ENCODE measurements around the gene EWSR1.
A peak's percentile ranks its signal among the peaks of the same experiment; 100 is the strongest.

The EWSR1 gene

GRCh38 chr22:29307596-29308147 lies 39.6 kb downstream of the EWSR1 start:
- no peak for DNase-seq

DNA sequence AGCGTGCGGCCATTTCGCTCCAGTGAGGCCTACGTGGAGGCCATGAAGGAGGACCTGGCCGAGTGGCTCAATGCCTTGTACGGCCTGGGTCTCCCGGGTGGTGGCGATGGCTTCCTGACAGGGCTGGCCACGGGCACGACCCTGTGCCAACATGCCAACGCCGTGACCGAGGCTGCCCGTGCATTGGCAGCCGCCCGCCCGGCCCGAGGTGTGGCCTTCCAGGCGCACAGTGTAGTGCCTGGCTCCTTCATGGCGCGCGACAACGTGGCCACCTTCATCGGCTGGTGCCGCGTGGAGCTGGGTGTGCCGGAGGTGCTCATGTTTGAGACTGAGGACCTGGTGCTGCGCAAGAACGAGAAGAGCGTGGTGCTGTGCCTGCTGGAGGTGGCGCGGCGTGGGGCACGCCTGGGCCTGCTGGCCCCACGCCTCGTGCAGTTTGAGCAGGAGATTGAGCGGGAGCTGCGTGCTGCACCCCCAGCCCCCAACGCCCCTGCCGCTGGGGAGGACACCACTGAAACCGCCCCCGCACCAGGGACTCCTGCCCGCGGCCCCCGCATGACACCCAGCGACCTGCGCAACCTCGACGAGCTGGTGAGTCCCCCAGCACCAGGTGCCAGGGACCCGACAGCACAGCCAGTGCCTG lies 40.2 kb downstream of the EWSR1 start:
- DNase-seq: no peak

DNA sequence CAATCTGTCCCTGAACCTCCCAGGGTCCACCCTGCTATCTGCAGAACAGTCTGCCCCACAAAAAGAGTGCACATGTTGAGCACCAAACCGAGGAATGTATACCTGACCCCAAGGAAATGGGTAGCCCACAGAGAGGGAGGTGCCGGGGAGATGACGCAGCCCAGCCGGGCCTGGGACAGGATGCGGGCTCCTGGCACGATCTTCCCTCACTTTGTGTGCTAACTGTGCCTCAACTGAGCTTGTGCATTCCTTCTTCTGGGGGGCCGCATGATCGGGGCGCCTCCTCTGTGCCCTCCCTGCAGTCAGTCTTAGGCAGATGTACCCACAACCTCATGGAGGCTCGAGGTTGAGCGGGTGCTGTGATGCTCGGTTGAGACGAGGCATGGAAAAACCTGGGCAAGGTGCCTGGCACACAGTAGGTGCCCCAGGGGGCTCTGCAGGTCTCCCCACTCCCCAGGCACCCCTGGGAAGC lies 40.8 kb downstream of the EWSR1 start:
- peak in 1 of 2 donors; percentile 38 for DNase-seq

DNA sequence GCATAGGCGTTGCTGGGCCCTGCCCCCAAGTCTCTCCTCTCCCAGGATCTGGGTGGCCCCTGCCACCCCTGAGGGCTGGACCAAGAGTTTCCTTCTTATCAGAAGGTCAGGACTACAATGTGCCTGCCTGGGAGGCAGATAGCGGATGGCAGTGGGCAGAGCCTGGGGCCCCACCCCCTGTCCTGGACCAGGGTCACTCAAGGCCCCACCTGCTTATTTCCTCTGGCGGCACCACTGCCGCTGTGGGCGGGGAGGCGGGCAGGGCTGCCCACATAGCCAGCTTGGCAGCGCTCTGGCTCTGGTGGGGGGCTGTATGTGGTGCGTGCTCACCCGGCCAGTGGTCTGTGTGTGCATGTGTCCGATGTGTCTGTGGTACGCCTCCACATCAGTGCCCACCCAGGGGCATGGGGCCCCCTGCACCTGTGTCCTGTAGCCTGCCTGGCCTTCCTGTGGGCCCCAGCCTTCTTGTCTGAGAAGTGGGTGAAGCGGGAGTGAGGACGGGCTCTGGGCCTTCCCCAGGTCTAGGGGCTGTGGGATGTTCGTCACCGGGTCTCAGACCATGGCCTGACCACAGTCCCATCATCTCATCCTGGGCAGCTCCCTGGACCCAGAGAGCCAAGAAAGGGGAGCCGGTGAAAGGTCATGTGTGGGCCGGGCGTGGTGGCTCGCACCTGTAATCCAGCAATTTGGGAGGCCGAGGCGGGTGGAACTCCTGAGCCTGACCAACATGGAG lies 41.4 kb downstream of the EWSR1 start:
- DNase-seq: no peak

- DNase-seq: no peak
These were observed 42.2 kb downstream of the EWSR1 start for GRCh38 chr22:29310065-29310862.

GRCh38 chr22:29310863-29311339 lies 42.8 kb downstream of the EWSR1 start:
- DNase-seq: peak; percentile 72 to 76

DNA sequence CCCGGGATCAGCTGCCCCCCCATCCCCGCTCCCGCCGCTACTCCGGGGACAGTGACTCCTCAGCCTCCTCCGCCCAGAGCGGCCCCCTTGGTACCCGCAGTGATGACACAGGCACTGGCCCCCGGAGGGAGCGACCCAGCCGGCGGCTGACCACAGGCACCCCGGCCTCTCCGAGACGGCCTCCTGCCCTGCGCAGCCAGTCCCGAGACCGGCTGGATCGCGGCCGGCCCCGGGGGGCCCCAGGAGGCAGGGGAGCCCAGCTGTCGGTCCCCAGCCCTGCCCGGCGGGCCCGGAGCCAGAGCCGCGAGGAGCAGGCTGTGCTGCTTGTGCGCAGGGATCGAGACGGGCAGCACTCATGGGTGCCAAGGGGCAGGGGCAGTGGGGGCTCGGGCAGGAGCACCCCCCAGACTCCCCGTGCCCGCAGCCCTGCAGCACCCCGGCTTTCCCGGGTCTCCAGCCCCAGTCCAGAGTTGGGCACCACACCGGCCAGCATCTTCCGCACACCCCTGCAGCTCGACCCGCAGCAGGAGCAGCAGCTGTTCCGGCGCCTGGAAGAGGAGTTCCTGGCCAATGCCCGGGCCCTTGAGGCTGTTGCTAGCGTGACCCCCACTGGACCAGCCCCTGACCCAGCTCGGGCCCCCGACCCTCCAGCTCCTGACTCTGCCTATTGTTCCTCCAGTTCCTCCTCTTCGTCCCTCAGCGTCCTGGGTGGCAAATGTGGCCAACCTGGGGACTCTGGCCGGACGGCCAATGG lies 43.6 kb downstream of the EWSR1 start:
- DNase-seq: no peak

DNA sequence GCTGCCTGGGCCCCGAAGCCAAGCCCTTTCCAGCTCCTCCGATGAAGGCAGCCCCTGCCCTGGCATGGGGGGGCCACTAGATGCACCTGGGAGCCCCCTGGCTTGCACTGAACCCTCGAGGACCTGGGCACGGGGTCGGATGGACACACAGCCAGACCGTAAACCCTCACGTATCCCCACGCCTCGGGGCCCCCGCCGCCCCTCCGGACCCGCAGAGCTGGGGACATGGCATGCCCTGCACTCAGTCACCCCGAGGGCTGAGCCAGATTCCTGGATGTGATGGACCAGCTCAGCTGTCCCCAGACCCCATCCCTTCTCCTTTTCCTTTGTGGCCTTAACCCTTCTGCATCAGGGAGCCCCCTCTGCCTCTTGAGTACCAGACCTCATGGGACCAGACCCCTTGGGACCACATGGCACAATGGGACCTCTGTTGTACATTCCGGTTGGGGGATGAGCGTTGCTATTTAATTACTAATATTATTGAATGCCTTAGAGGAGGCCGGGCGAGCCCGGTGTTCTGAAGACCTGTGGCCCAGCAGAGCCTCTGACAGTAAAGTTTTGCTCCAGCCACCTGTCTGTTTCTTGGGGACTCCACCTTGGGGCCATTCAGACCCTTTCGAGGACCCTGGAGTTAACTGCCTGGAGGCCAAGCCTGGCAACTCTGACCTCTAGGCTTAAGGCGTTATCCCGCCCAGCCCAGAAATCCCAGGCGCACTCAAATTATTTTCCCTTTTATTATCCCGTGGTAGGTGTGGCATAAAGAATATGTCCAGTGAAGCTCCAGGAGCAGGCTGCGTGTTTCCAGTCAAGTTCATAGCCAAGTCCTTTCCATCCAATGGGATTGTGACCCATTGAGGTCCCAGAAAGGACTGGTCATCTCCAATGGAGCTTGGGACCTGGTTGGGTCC lies 44.4 kb downstream of the EWSR1 start:
- no peak for DNase-seq

GRCh38 chr22:29313126-29313575 lies 45.1 kb downstream of the EWSR1 start:
- DNase-seq: peak in 1 of 2 donors; percentile 44

GRCh38 chr22:29313576-29314466 lies 45.8 kb downstream of the EWSR1 start:
- no peak for DNase-seq

DNA sequence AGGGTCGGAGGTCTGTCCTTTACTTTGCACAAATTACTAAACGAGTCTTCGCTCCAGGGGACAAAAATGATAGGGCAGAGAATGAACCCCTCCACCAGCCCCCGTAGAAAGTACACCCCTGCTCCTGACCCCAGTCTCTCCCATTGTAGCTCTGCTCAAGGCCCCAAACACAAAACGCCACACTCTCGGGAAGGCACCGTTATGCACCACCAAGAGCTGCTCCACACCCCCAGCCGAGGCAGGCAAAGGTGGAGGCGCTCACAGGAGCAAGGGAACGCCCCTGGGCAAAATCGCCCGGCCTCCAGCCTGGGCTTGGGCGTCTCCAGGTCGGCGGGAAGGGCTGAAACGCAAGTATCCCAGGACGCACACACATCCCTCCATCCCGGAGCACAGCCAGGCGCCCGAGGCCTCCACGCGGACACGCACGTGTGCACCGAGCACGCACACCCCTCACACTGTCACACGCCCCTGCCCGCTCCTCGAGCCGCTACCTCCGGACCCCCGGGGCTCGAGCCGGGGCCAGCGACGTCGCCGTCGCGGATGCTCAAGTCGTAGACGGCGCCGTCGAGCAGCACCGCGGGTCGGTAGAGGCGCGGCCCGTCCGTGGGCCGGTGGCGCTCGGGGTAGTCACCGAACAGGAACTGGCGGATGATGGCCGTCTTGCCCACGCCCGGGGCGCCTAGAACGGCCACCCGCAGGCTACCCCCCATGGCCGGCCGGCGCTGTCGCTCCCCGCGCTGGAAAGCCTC lies 46.6 kb downstream of the EWSR1 start:
- DNase-seq: no peak

GRCh38 chr22:29315286-29316140 lies 47.4 kb downstream of the EWSR1 start, which contains the start of gene RASL10A:
TSS of gene RASL10A (minus strand) at chr22:29315697. CDS start at chr22:29315246, 451 bp downstream.
- DNase-seq: peak in 1 of 2 donors; percentile 30

DNA sequence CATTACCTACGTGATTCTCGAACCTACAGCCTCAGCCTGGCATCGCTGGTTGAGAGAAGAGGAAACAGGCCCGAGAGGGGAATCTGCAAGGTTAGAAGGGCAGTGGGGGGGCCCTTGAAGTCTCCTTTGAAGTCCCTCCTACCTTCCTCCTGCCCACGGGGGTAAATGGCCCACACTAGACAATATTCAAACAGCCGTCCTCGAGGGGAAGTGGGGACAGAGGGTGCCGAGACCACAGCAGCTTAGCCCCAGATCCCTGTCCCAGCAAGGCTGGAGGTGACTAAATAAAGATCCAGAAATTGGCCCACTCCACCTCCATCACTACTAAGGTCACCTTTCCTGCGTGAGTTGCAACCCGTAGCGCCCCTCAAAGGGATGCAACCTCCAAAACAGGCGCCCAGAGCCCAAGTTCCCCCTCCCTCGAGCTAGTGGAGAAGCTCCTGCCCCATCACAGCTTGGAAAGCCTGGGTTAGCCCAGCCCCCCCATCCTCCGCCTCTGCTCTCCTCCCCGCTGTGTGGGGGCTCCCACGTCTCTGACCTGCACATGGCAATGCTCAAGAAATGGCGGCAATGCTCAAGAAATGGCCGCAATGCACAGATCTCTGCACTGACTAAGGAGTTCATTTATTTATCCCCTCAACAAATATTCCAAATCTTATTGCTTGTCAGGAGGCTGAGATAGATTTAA lies 48.2 kb downstream of the EWSR1 start:
- DNase-seq: no peak

- no peak for DNase-seq
These were observed 49.9 kb downstream of the EWSR1 start for GRCh38 chr22:29317827-29318454.

- no peak for DNase-seq
These were observed 51.0 kb downstream of the EWSR1 start for GRCh38 chr22:29319072-29319471.

- DNase-seq: no peak
These were observed 52.5 kb downstream of the EWSR1 start for GRCh38 chr22:29320546-29320945.

- DNase-seq: no peak
These were observed 55.6 kb downstream of the EWSR1 start for GRCh38 chr22:29323641-29324040.

Measured in stimulated activated CD4-positive, alpha-beta T cell treated with anti-CD3 and anti-CD28 coated beads, Interleukin-2, amount 100 ng/mL, for 24 hours (primary cell).